Loucy (cell line): Measurements from ENCODE around the gene GPR55.

ENCODE experiments used
- H2AFZ ChIP-seq: fragments of 200-600 bp; sonication (generic); 2 replicates; pipeline ENCODE4 v1.6.0; 2016; ENCODE audit warnings: antibody characterized with exemption, mild to moderate bottlenecking, low read length, moderate library complexity
- H3F3A ChIP-seq: fragments of 200-600 bp; 2 replicates; pipeline ENCODE4 v1.6.0; 2016; ENCODE audit warnings: antibody characterized with exemption, low read depth, mild to moderate bottlenecking
- H3K27me3 ChIP-seq: fragments of 200-600 bp; sonication (generic); 2 replicates; pipeline ENCODE4 v1.6.1; 2014; ENCODE audit warnings: low read length, mild to moderate bottlenecking; ENCODE audit not compliant: insufficient read depth, poor library complexity, severe bottlenecking
- H3K36me3 ChIP-seq: fragments of 200-600 bp; sonication (generic); 2 replicates; pipeline ENCODE4 v1.6.1; 2016; ENCODE audit warnings: low read length; ENCODE audit not compliant: insufficient read depth
- H3K4me1 ChIP-seq: fragments of 200-600 bp; sonication (generic); 2 replicates; pipeline ENCODE4 v1.5.1; 2014; ENCODE audit warnings: low read length, mild to moderate bottlenecking; ENCODE audit not compliant: insufficient read depth, poor library complexity, severe bottlenecking
- H3K4me2 ChIP-seq: fragments of 200-600 bp; sonication (generic); 2 replicates; pipeline ENCODE4 v1.6.0; 2014; ENCODE audit warnings: antibody characterized with exemption, low read length, low read depth, mild to moderate bottlenecking; ENCODE audit not compliant: poor library complexity, severe bottlenecking
- H3K4me3 ChIP-seq: fragments of 200-600 bp; sonication (generic); 2 replicates; pipeline ENCODE4 v1.5.1; 2014; ENCODE audit warnings: low read length, mild to moderate bottlenecking, mixed read lengths; ENCODE audit not compliant: poor library complexity, severe bottlenecking
- H3K79me2 ChIP-seq: fragments of 200-600 bp; sonication (generic); 2 replicates; pipeline ENCODE4 v1.6.1; 2014; ENCODE audit warnings: low read length; ENCODE audit not compliant: insufficient read depth
- H3K9ac ChIP-seq: fragments of 200-600 bp; sonication (generic); 2 replicates; pipeline ENCODE4 v1.6.0; 2014; ENCODE audit warnings: mild to moderate bottlenecking, low read depth, low read length, moderate library complexity; ENCODE audit not compliant: poor library complexity, severe bottlenecking
- H3K9me2 ChIP-seq: fragments of 200-600 bp; sonication (generic); replicated peaks from 2 replicates; pipeline ENCODE4 v1.6.1; 2016; ENCODE audit warnings: low read depth, low read length, mixed read lengths
- H3K9me3 ChIP-seq: fragments of 200-600 bp; sonication (generic); 2 replicates; pipeline ENCODE4 v1.6.1; 2014; ENCODE audit warnings: mild to moderate bottlenecking, antibody characterized with exemption, low read length, low read depth; ENCODE audit not compliant: insufficient read depth
- H4K20me1 ChIP-seq: fragments of 200-600 bp; sonication (generic); 2 replicates; pipeline ENCODE4 v1.6.0; 2014; ENCODE audit warnings: antibody characterized with exemption, low read length, mild to moderate bottlenecking; ENCODE audit not compliant: insufficient read depth, poor library complexity, severe bottlenecking
- CTCF ChIP-seq: fragments of 200-600 bp; sonication (generic); conservative IDR thresholded peaks from 2 replicates; pipeline ENCODE4 v1.5.1; 2014; ENCODE audit warnings: mild to moderate bottlenecking, antibody characterized with exemption, low read length
- EZH2phosphoT487 ChIP-seq: fragments of 200-600 bp; IDR thresholded peaks from 2 replicates; pipeline ENCODE4 v1.6.1; 2018; ENCODE audit warnings: antibody characterized with exemption, mild to moderate bottlenecking, moderate library complexity, borderline replicate concordance

Gene GPR55

GRCh38 chr2:230877759-230878598, 47.1 kb downstream of the GPR55 start:
- Histone ChIP-seq H3K4me1 (peaks cover 3% of the 10 kb centered on the region), H3K9me2 (no peaks in the 10 kb centered on the region), H3K79me2 (peaks cover 12% of the 10 kb centered on the region; the same call in 1 of the 2 replicates), H4K20me1 (peaks cover 5% of the 10 kb centered on the region), H3K4me2 (no peak overlapping the region), H3K36me3 (peaks cover 62% of the 10 kb centered on the region; the same call in 1 of the 2 replicates), H3K9me3 (no peaks in the 10 kb centered on the region), H3K4me3 (no peak overlapping the region), H2AFZ (no peak overlapping the region), H3F3A (0 out of 2 replicates have a peak, but pooled peaks cover 3% of the 10 kb centered on the region), H3K9ac (no peak overlapping the region), H3K27me3 (no peaks in the 10 kb centered on the region)
- TF ChIP-seq EZH2phosphoT487: no peak
- no peak for TF ChIP-seq CTCF

GRCh38 chr2:230877116-230877758, 47.8 kb downstream of the GPR55 start:
- Histone ChIP-seq H3K9ac (no peak overlapping the region), H3K9me3 (no peaks in the 10 kb centered on the region), H3F3A (0 out of 2 replicates have a peak, but pooled peaks cover 3% of the 10 kb centered on the region), H4K20me1 (peaks cover 11% of the 10 kb centered on the region), H3K27me3 (no peaks in the 10 kb centered on the region), H3K36me3 (peaks cover 62% of the 10 kb centered on the region; the same call in 1 of the 2 replicates), H3K79me2 (peaks cover 20% of the 10 kb centered on the region), H3K4me3 (no peak overlapping the region), H3K4me1 (peaks cover 3% of the 10 kb centered on the region), H3K9me2 (no peaks in the 10 kb centered on the region), H2AFZ (no peak overlapping the region), H3K4me2 (no peak overlapping the region)
- TF ChIP-seq CTCF (no peak), EZH2phosphoT487 (no peak)

GRCh38 chr2:230875347-230876315, 49.4 kb downstream of the GPR55 start:
- peaks cover 62% of the 10 kb centered on the region; the same call in 1 of the 2 replicates for H3K36me3 ChIP-seq
- H3K4me1 ChIP-seq: peaks cover 9% of the 10 kb centered on the region
- TF ChIP-seq CTCF (no peak), EZH2phosphoT487 (no peak)
- no peaks in the 10 kb centered on the region for H3K9me2 ChIP-seq
- H3K4me2 ChIP-seq: no peak overlapping the region
- H3K4me3 ChIP-seq: no peak overlapping the region
- H2AFZ ChIP-seq: no peak overlapping the region
- H3F3A ChIP-seq: 0 out of 2 replicates have a peak, but pooled peaks cover 3% of the 10 kb centered on the region
- H3K9me3 ChIP-seq: no peaks in the 10 kb centered on the region
- H3K27me3 ChIP-seq: no peaks in the 10 kb centered on the region
- H3K9ac ChIP-seq: no peak overlapping the region
- peaks cover 36% of the 10 kb centered on the region for H3K79me2 ChIP-seq
- peaks cover 20% of the 10 kb centered on the region for H4K20me1 ChIP-seq
